GM19193 (cell line): ENCODE results near the gene IST1.

Source experiments
- POLR2A ChIP-seq: IDR thresholded peaks from 4 replicates; pipeline ENCODE4 v1.6.1; 2011; ENCODE audit not compliant: insufficient read depth, insufficient read length; ENCODE audit errors: extremely low read depth

Gene IST1

DNA sequence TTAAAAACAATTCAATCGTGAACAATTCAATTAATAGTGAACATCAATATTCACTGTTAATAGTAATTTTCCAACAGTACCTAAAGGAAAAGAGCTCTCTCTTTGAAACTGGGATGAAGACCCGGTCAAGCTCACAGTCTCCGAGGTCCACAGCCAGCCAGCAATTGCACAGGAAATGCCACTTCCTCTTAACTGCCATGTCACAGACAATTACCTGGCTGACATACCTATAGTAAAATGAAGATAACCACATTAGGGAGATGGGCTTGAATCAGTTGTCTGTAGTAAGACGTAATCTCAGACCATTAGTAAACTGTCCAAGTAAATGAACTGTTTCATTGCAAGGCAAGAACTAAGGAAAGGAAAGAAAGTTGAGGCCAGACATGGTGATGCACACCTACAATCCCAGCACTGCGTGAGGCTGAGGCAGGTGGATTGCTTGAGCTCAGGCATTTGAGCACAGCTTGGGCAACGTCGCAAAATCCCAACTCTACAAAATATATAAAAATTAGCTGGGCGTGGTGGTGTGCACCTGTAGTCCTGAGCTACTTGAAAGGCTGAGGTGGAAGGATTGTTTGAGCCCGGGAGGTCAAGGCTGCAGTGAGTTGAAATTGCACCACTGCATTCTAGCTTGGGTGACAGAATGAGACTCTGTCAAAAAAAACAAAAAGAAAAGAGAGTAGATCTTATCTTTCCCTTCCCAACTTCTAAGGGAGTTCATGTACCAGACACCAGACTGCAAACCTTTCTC is 68.0 kb downstream of the IST1 start:
- no peak for TF ChIP-seq POLR2A

DNA sequence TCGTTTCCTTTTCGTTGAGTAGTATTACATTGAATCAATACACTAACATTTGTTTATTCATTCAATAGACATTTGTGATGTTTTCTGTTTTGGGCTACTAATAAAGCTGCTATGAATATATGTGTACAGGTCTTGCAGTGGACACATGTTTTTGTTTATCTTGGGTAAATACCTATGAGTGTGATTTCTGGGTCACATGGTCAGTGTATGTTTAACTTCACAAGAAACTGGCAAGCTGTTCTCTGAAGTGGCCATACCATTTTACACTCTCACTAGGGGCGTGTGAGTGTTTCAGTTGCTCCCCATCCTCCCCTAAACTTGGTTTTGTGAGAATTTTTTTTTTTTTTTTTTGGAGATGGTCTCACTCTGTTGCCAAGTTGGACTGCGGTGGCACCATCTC is 69.9 kb downstream of the IST1 start:
- TF ChIP-seq POLR2A = no peak

DNA sequence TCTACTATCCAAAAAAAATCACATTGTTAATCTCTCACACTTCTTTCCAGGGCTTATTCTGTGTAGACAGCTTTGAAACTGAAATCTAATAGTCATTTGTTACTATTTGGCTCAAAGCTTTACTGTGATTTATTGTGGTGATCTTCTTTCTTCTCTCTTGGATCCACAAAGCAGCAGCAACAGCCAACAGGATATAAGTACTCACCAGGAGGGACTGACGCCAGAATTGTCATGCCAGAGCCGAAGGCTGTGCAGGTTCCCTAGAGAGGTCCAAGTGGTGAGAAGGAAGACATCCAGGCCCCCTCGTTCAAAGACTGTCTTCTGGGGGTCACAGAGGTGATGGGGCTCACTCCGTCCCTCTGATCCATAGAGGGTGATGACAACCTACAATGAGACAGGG is 71.6 kb downstream of the IST1 start:
- no peak for TF ChIP-seq POLR2A

DNA sequence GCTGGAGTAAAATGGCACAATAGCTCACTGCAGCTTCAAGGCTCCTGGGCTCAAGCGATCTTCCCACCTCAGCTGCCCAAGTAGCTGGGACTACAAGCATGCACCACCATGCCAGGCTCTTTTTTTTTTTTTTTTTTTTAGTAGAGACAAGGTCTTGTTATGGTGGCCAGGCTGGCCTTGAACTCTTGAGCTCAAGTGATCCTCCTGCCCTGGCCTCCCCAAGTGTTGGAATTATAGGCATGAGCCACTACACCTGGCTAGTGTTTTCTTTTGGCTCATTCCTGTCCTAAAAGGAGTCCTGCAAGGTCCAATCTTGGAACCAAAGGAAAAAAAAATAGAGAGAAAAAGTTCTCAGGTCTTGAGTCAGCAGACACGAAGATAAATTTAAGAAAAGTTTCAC is 74.0 kb downstream of the IST1 start:
- no peak for TF ChIP-seq POLR2A

DNA sequence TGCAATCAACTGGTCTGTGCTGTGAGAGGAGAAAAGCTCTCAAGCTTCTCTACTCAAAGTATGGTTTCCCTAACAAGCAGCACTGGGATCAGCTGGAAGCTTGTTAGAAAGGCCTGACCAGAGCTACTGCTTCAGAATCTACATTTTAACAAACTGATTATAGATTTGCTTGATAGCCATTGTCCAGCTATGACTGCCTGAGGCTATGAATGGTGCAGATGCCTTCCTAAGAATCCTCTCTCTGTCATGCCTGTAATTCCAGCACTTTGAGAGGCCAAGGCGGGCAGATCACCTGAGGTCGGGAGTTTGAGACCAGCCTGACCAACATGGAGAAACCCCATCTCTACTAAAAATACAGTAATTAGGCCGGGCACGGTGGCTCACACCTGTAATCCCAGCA is 76.2 kb downstream of the IST1 start:
- TF ChIP-seq POLR2A = no peak

DNA sequence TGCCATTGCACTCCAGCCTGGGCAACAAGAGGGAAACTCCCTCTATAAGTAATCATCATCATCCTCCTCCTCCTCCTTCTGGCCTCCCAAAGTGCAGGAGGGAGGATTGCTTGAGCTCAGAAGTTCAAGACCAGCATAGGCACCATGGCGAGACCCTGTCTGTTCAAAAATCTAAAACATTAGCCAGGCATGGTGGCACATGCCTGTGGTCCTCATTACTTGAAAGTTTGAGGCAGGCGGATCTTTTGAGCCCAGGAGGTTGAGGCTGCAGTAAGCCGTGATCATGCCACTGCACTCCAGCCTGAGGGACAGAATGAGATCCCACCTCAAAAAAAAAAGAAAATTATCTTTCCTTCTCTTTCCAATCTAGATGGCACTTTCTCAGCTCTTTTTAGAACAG is 77.0 kb downstream of the IST1 start:
- TF ChIP-seq POLR2A = no peak

DNA sequence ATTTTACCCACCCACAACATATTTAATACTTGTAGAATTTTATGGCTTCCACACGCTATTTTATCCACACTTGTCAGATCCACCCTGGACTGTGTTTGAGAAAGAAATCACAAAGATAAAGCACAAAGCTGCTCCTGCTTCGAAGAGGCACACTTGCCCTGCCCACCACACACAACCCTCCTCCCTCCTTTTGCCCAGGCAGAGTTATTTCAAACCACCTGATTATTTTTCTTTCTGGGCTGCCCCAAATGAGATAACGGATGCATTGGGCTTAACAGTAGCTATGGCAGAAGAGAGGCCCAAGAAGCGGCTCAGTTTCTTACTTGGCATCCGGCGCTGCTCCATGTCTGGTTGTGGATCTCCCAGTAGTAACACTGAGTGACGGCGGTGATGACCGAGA is 77.7 kb downstream of the IST1 start:
- TF ChIP-seq POLR2A = no peak

DNA sequence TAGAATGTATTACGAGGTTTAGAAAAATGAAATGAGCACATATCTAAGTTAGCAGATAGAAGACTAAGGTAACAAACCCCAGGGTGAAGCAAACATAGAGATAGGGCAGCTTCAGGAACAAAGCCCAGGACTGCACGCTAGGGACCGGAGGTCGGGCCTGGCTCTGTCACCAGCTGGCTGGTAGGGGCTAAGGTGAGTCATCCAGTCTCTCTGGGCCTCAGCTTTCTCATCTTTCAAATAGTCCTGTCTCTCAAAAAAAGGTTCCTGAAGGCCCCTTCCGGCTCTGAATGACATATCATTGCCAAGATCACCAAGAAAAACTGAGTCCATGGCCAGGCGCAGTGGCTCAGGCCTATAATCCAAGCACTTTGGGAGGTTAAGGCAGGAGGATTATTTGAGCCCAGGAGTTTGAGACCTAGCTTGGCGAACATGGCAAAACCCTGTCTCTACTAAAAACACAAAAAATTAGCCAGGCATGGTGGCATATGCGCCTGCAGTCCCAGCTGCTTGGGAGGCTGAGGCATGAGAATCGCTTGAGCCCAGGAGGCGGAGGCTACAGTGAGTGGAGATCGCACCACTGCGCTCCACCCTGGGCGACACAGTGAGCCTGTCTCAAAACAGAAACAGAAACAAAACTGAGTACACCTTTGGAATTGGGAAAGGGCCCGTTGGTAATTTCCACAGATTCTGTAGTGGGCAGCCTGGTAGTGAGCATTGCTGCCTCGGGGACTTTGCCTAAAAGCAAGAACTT is 78.9 kb downstream of the IST1 start:
- no peak for TF ChIP-seq POLR2A
